NB4 (cell line): Measurements from ENCODE around the gene AXDND1.

Experiments used
- CTCF ChIP-seq: IDR thresholded peaks from one replicate; pipeline ENCODE4 v1.5.1; 2012; ENCODE audit warnings: low read depth, low read length
- POLR2A ChIP-seq: IDR thresholded peaks from 2 replicates; pipeline ENCODE4 v1.6.1; 2011; ENCODE audit warnings: mild to moderate bottlenecking; ENCODE audit not compliant: insufficient read length; ENCODE audit errors: extremely low read depth

DNA sequence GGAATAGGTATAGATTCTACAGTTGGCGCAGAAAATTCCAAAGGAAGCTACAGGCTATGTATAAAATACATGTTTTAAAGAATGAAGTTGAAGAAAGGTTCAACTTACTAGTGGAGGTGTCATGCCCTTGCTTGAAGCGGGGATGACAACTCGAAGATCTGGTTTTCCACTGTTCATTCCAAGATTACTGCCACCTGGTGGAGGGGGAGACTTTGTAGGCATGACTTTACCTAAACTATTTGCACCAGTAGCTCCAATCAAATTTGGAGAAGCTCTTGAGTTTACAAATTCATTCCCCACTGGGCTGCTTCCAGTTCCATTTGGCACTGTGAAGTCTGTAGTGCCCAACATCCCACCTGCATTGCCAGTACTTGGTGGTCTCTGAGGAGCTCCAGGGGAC, 81.7 kb downstream of the AXDND1 start:
- TF ChIP-seq CTCF, result peak; percentile 35
- TF ChIP-seq POLR2A, result no peak
